GM12801 (cell line): ENCODE data around the gene THEMIS.

Source experiments
- CTCF ChIP-seq: IDR thresholded peaks from one replicate; pipeline ENCODE4 v1.5.1; 2011; ENCODE audit warnings: control low read depth; ENCODE audit not compliant: insufficient read length; ENCODE audit errors: extremely low read depth

Gene THEMIS

GRCh38 chr6:127793396-127793795, 107.5 kb downstream of the THEMIS start:
- no peak for TF ChIP-seq CTCF

- TF ChIP-seq CTCF = no peak
Observed at GRCh38 chr6:127792616-127793015, 108.2 kb downstream of the THEMIS start.

- no peak for TF ChIP-seq CTCF
Observed at GRCh38 chr6:127791779-127792528, 108.9 kb downstream of the THEMIS start.

- TF ChIP-seq CTCF = no peak
Observed at GRCh38 chr6:127790571-127790970, 110.3 kb downstream of the THEMIS start.

GRCh38 chr6:127786109-127786508, 114.7 kb downstream of the THEMIS start:
- TF ChIP-seq CTCF = no peak

GRCh38 chr6:127784468-127784867, 116.4 kb downstream of the THEMIS start:
- TF ChIP-seq CTCF = no peak

GRCh38 chr6:127776320-127776719, 124.5 kb downstream of the THEMIS start:
- TF ChIP-seq CTCF = no peak
